Ammon's horn (tissue), 1 donor: ENCODE data around the gene CEP89.
"Not testable (repeated sequence)": the region's sequence is repeated elsewhere in the genome, so short reads cannot be mapped to it uniquely, and the experiment has no call there.

Source experiments
- DNase-seq: peaks from one replicate; pipeline ENCODE4 v3.0.0-alpha.2; 2016; ENCODE audit warnings: low spot score

The CEP89 gene

DNA sequence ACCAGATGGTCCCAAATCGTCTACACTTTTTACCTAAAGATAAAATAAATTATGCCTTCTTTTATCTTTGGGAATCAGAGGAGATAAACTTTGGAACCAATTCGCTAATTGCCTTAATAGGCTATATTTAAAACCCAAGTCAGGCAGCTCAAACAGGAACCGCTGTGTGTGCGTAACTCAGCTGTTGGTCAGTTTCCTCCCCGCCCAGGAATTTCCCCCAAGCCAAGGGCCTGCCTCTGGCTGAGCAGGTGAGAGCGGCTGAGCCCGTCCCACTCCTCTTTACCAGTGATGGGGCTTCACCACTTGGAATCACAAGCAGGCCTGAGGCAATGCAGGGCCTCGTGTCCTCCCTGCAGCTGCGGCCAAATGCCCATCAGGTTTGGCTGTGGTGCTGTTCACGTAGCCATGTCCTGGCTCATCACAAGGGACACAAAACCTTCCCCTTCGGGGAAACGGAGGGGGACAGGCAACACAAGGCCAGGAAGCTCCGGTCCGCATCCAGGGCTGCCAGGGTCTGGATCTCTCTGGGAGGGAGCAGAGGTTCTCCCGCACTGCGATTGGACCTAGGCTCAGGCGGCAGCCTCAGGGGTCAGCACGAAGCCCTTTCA is 101.7 kb downstream of the CEP89 start:
- no peak for DNase-seq

GRCh38 chr19:32869369-32869965 is 102.3 kb downstream of the CEP89 start, which contains the start of gene SLC7A9:
Gene SLC7A9 (minus strand): TSS chr19:32869767. CDS start chr19:32868534, 1,233 bp downstream.
- no peak for DNase-seq

DNA sequence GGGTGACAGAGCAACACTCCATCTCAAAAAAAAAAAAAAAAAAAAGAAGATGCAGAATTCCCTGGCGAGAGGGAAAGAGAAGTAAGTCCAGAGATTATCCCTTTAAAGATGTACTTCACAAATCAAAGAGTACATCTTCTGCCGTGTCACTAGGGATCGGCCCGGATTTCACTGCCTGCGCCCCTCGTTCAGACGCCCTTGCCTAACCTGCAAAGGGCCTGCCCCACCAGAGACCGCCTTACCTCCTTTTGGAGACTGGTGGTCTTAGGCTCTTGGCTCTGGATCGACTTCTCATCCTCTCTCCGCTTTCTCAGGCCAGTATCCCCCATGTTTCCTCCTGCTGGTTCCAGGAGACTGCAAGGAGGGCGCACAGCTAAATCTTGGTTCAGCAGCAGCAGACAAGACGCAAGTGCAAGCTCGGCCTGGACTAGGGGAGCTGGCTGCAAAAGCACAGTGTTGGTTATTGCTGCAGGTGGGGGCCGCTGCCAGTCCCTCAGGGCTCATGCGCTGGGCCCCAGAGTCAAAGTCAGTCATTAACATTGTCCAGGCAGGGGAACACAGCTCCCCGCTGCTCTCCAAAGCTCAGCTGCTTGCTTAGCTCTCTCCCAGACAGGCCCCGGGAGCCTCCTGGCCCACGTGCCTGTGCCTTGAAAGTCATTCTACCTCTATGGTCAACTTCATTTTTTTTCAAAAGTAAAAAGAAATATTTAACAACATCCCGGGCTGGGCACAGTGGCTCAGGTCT is 103.4 kb downstream of the CEP89 start:
- no peak for DNase-seq

DNA sequence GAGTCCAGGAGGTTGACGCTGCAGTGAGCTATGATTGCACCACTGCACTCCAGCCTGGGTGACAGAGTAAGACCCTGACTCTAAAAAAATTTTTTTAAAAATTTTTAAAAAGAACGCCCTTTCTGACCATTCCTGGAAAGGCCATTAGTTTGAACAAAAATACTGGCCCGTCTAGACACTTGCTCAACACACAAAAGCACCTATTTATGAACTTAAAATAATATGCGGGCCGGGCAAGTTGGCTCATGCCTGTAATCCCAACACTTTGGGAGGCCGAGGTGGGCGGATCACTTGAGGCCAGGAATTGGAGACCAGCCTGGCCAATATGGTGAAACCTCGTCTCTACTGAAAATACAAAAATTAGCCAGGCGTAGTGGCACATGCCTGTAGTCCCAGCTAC is 104.3 kb downstream of the CEP89 start:
- DNase-seq, result not testable (repeated sequence)

- no peak for DNase-seq
Observed at GRCh38 chr19:32866564-32867265, 105.0 kb downstream of the CEP89 start.

GRCh38 chr19:32866061-32866460 is 105.7 kb downstream of the CEP89 start:
- no peak for DNase-seq

DNA sequence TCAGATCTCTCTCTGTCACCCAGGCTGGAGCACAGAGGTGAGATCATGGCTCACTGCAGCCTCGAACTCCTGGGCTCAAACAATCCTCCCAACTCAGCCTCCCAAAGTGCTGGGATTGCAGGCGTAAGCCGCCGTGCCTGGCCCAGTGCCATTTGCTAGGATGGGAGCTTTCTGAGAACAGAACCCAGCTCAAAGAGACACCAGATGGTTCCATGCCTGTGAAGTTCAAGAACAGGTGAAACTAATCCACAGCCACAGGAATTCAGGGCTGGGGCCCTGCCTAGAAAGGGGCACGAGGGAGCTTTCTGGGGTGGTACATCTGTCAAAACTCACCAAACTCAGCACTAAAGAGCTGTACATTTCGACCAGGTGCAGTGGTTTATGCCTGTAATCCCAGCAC is 106.4 kb downstream of the CEP89 start:
- no peak for DNase-seq

- DNase-seq, result no peak
Observed at GRCh38 chr19:32864318-32865007, 107.3 kb downstream of the CEP89 start.

DNA sequence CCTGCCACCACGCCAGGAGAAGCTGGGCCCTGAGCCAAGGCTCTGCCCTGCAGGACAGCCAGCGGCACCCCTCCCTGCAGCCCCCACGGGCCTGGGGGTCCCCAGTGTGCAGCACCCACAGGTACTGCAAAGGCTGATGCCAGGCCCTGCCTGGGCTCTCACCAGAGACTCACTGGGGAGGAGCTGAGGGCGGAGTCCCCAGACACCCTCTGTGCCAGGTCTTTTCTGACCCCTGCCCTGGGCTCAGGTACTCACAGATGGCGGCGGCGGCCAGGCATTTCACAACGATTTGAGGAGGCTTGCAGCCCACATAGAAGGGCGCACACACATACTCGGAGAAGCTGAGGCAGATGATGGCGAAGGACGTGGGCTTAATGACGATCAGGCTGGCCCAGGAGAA is 107.9 kb downstream of the CEP89 start:
- DNase-seq, result no peak

DNA sequence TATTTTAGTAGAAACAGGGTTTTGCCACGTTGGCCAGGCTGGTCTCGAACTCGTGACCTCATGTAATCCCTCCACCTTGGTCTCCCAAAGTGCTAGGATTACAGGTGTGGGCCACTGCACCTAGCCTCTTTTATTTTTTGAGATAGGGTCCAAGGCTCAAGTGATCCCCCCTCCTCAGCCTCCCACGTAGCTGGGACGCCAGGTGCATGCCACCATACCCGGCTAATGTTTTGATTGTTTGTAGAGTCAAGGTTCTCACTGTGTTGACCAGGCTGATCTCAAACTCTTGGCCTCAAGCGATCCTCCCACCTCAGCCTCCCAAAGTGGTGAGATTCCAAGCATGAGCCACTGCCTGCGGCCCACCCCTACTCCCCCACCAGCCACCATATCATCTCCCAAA is 108.5 kb downstream of the CEP89 start:
- DNase-seq, result no peak

GRCh38 chr19:32862741-32863140 is 109.0 kb downstream of the CEP89 start:
- no peak for DNase-seq

DNA sequence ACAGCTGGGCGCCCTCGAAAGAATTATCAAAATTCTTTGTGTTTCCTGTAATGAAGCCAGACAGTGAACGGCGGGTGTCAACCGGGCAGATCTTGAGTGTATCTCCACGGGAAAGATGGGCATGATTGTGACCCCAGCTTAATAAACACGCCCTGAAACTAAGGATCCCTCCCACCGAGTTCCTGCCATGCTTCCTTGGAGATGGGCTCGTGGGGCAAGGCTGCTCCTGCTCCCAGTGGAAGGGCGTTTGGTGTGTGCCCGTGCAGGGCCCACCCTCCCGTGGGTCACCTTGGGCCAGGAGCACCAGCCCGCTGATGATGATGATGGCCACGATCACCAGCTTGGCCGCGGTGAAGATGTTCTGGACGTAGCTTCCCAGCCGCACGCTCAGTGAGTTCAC is 109.6 kb downstream of the CEP89 start:
- no peak for DNase-seq

- DNase-seq, result no peak
Observed at GRCh38 chr19:32861596-32861995, 110.2 kb downstream of the CEP89 start.

DNA sequence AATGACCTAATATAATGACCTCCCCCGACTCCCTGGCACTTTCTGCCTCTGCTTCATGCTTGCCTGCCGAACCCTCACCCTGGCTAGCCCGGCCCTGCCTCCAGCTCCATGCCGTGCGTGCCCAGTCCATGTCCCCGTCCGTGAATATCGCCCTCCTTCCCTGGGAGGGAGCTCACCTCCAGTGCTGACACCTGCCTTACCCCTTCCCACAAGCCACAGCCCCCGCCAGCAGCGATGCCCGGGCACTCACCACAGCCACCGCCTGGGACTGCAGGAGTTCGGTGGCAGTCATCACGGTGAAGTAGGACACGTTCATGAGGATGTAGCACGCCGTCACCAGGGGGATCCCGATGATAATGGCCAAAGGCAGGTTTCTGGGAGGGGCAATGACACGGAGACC is 112.2 kb downstream of the CEP89 start:
- no peak for DNase-seq

- no peak for DNase-seq
Observed at GRCh38 chr19:32858559-32858958, 113.2 kb downstream of the CEP89 start.

- DNase-seq, result no peak
Observed at GRCh38 chr19:32858155-32858554, 113.6 kb downstream of the CEP89 start.

DNA sequence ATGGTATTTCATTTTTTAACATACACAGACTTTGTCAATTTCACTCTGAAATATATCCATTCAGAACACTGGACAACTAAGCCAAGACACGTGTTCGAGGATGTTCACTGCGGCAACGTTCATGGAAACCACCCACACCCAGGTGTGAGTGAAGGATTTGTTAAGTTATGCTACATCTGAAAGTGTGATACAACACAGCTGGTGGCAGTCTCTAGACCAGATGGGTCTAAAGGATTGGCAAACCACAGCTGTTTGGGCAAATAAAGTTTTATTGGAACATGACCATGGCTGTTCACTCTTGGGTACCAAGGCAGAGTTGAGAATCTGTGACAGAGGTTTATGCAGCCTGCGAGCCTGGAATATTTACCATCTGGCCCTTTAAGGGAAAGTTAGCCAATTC is 114.2 kb downstream of the CEP89 start:
- no peak for DNase-seq

DNA sequence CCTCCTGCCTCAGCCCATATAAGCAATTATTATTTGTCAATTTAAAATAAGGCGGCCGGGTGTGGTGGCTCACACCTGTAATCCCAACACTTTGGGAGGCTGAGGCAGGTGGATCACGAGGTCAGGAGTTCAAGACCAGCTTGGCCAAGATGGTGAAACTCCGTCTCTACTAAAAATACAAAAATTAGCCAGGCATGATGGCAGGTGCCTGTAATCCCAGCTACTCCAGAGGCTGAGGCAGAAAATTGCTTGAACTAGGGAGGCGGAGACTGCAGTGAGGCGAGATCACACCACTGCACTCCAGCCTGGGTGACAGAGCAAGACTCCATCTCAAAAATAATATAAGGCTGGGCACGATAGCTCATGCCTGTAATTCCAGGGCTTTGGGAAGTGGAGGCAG is 114.9 kb downstream of the CEP89 start:
- not testable (repeated sequence) for DNase-seq

DNA sequence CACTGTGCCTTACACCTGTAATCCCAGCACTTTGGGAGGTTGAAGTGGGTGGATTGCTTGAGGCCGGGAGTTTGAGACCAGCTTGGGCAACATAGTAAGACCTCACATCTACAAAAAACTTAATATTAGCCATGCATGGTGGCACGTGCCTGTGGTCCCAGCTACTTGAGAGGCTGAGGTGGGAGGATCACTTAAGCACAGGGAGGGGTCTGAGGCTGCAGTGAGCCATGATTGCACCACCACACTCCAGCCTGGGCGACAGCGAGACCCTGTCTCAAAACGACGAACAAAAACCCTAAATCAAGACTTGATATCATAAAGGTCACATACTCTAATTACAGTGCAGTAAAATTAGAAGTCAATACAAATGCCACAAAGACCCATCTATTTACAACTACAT is 119.5 kb downstream of the CEP89 start:
- no peak for DNase-seq

DNA sequence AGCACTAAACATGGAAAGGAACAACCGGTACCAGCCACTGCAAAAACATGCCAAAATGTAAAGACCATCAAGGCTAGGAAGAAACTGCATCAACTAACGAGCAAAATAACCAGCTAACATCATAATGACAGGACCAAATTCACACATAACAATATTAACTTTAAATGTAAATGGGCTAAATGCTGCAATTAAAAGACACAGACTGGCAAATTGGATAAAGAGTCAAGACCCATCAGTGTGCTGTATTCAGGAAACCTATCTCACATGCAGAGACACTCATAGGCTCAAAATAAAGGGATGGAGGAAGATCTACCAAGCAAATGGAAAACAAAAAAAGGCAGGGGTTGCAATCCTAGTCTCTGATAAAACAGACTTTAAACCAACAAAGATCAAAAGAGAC is 123.7 kb downstream of the CEP89 start:
- DNase-seq, result not testable (repeated sequence)

DNA sequence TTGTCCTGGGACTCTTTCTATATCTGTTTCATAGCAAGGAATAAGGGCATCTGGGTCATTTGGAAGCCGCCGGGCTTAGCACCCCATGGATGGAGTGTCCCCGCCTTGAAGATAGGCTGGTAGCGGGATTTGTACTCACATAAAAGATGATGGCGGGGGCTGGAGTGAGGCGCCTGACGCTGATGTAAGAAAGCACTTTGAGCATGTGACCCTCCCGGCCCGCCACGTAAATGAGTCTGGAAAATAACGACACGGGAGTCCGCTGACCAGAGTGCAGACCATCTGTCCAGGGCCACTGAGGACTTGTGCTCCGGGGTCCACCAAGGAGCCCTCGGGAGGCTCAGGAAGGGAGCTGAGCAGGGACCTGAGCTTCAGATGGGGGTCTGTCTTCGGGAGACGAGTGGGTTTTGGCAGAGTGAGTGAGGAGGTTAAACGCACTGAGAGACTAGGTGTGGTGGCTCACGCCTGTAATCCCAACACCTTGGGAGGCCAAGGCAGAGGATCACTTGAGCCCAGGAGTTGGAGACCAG is 128.0 kb downstream of the CEP89 start:
- no peak for DNase-seq

DNA sequence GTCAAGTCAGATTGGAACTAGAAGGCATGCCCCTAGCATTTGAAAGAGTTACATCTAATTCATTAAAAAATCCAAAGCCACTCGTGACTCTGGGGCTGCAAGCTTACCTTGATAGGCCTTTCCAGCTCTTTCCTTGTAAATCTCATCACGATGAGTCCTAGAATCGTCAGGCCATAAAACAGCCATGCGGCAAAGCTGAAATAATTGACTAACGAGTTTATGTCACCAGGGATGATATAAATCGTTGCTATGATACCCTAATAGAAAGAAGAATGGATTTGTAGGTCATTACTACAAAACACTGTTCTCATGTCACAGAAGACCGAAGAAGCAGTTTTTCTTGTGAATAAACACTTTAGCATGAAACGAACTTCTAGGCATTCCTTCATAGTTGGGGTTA is 129.7 kb downstream of the CEP89 start:
- DNase-seq, result no peak
